Fibroblast of villous mesenchyme (primary cell): ENCODE measurements around the gene CYP3A5. TPM values are rescaled to one million over a fixed set of nuclear protein-coding genes. Genes with fewer than 3 reads are reported as not detected.
"Not testable (repeated sequence)": the region's sequence is repeated elsewhere in the genome, so short reads cannot be mapped to it uniquely, and the experiment has no call there.

ENCODE experiments used
- DNase-seq: peaks from one replicate; pipeline ENCODE4 v3.0.0-alpha.2; 2010; ENCODE audit warnings: low read depth
- H3K4me3 ChIP-seq: 2 replicates; pipeline ENCODE4 v1.5.1; 2011; ENCODE audit warnings: low read depth, mild to moderate bottlenecking, low read length
- CTCF ChIP-seq: IDR thresholded peaks from 2 replicates; pipeline ENCODE4 v1.5.1; 2012; ENCODE audit warnings: low read depth, mild to moderate bottlenecking, low read length; ENCODE audit not compliant: insufficient read depth
- total RNA-seq: library from RNA; depleted of rRNA; stranded (reverse); fragments of >200 nt; gene quantifications from 2 replicates; pipeline ENCODE4 v1.2.3, GENCODE V29; 2012

Gene CYP3A5
- total RNA-seq, 1 donor: 0.43 TPM

- no peak for DNase-seq
- H3K4me3 ChIP-seq: no peak overlapping the region
- no peak for TF ChIP-seq CTCF
These were observed 14.6 kb upstream of the CYP3A5 start for GRCh38 chr7:99694201-99694911.

GRCh38 chr7:99693427-99694200 lies 13.8 kb upstream of the CYP3A5 start:
- no peak for TF ChIP-seq CTCF
- no peak overlapping the region for H3K4me3 ChIP-seq
- DNase-seq: peak; percentile 4

- DNase-seq: no peak
- no peak overlapping the region for H3K4me3 ChIP-seq
- TF ChIP-seq CTCF: no peak
These were observed 13.3 kb upstream of the CYP3A5 start for GRCh38 chr7:99693100-99693426.

GRCh38 chr7:99692563-99692962 lies 12.8 kb upstream of the CYP3A5 start:
- DNase-seq: not testable (repeated sequence)

GRCh38 chr7:99691658-99692057 lies 11.9 kb upstream of the CYP3A5 start:
- not testable (repeated sequence) for H3K4me3 ChIP-seq, DNase-seq

More at GRCh38 chr7:99692563-99692962, 12.8 kb upstream of the CYP3A5 start:
- not testable (repeated sequence) for H3K4me3 ChIP-seq

GRCh38 chr7:99690918-99691317 lies 11.1 kb upstream of the CYP3A5 start:
- DNase-seq, H3K4me3 ChIP-seq: not testable (repeated sequence)

- H3K4me3 ChIP-seq, DNase-seq: not testable (repeated sequence)
These were observed 6.2 kb upstream of the CYP3A5 start for GRCh38 chr7:99685871-99686608.

GRCh38 chr7:99685129-99685758 lies 5.4 kb upstream of the CYP3A5 start:
- DNase-seq: no peak
- TF ChIP-seq CTCF: no peak
- H3K4me3 ChIP-seq: no peak overlapping the region
